Upper lobe of left lung (tissue), 4 donors: Measurements from ENCODE around the gene WFDC10B.

ENCODE experiments used
- CTCF ChIP-seq, 6 experiments: fragments of 450-650 bp in 4 of 6; fragments of 200-600 bp in 2 of 6; sonication (generic) in 2 of 6; IDR thresholded peaks; one replicate each; pipeline ENCODE4 v1.5.1; 2016 to 2019; ENCODE audit warnings: antibody characterized with exemption in 6 of 6
- EP300 ChIP-seq, 4 donors: sonication (generic); formaldehyde crosslinking; IDR thresholded peaks; one replicate each; pipeline ENCODE4 v1.5.1; 2017; ENCODE audit warnings: antibody characterized with exemption in 4 of 4, control low read depth in 2 of 4
- POLR2A ChIP-seq, 4 donors: fragments of 450-650 bp; IDR thresholded peaks; one replicate each; pipeline ENCODE4 v1.5.1; 2016 to 2017; ENCODE audit warnings: antibody characterized with exemption in 4 of 4, mild to moderate bottlenecking in 2 of 4

GRCh38 chr20:45745015-45745414 lies 40.2 kb upstream of the WFDC10B start:
- TF ChIP-seq CTCF (IDR thresholded peaks at IDR 0.05) (no peak), POLR2A (IDR thresholded peaks at IDR 0.05) (no peak), EP300 (IDR thresholded peaks at IDR 0.05) (no peak)
